GM18502 (cell line): ENCODE measurements around the gene PRAMEF20.

Experiments
- ATAC-seq: cut with Tn5 transposase; IDR thresholded peaks from one replicate; pipeline ENCODE4 v1.9.1; 2021; ENCODE audit warnings: mild to moderate bottlenecking; ENCODE audit not compliant: unreplicated experiment, poor library complexity

Gene PRAMEF20

GRCh38 chr1:13456904-13457532 is 46.8 kb downstream of the PRAMEF20 start:
- no peak for ATAC-seq

- no peak for ATAC-seq
Observed at GRCh38 chr1:13461977-13462376, 51.7 kb downstream of the PRAMEF20 start.

GRCh38 chr1:13462682-13463081 is 52.4 kb downstream of the PRAMEF20 start:
- ATAC-seq = no peak

- ATAC-seq = no peak
Observed at GRCh38 chr1:13465515-13465914, 55.3 kb downstream of the PRAMEF20 start.

GRCh38 chr1:13469343-13469742 is 59.1 kb downstream of the PRAMEF20 start:
- no peak for ATAC-seq
